ENCODE data around the gene CHN1.

CHN1 gene

GRCh38 chr2:175004980-175005732 lies at the start of gene CHN1:
Gene CHN1 (minus strand): TSS chr2:175005381. CDS start chr2:175004912, 469 bp downstream.
- DNase-seq = peak; percentile 70

- no peak for DNase-seq
These were observed 49.2 kb upstream of the CHN1 start for GRCh38 chr2:175054340-175054739.

- no peak for DNase-seq
These were observed 44.5 kb upstream of the CHN1 start for GRCh38 chr2:175049661-175050060.

GRCh38 chr2:175048275-175048674 lies 43.1 kb upstream of the CHN1 start:
- no peak for DNase-seq

GRCh38 chr2:175039490-175039889 lies 34.3 kb upstream of the CHN1 start:
- no peak for DNase-seq

GRCh38 chr2:175039031-175039430 lies 33.9 kb upstream of the CHN1 start:
- no peak for DNase-seq

- no peak for DNase-seq
These were observed 32.8 kb upstream of the CHN1 start for GRCh38 chr2:175037941-175038340.

- DNase-seq = no peak
These were observed 31.4 kb upstream of the CHN1 start for GRCh38 chr2:175036582-175037018.

GRCh38 chr2:175035806-175036205 lies 30.6 kb upstream of the CHN1 start:
- no peak for DNase-seq

- DNase-seq = no peak
These were observed 29.5 kb upstream of the CHN1 start for GRCh38 chr2:175034716-175035115.

- no peak for DNase-seq
These were observed 25.4 kb upstream of the CHN1 start for GRCh38 chr2:175030380-175031271.

GRCh38 chr2:175027755-175028154 lies 22.6 kb upstream of the CHN1 start:
- DNase-seq = no peak

GRCh38 chr2:175026385-175026784 lies 21.2 kb upstream of the CHN1 start:
- no peak for DNase-seq

- DNase-seq = no peak
These were observed 20.8 kb upstream of the CHN1 start for GRCh38 chr2:175025946-175026345.

- no peak for DNase-seq
These were observed 20.1 kb upstream of the CHN1 start for GRCh38 chr2:175025233-175025632.

- no peak for DNase-seq
These were observed 17.7 kb upstream of the CHN1 start for GRCh38 chr2:175022923-175023322.

- DNase-seq = no peak
These were observed 14.6 kb upstream of the CHN1 start for GRCh38 chr2:175019566-175020327.

- DNase-seq = no peak
These were observed 12.6 kb upstream of the CHN1 start for GRCh38 chr2:175017618-175018414.

GRCh38 chr2:175015340-175015739 lies 10.2 kb upstream of the CHN1 start:
- no peak for DNase-seq

- DNase-seq = no peak
These were observed 7.3 kb upstream of the CHN1 start for GRCh38 chr2:175012516-175012915.

GRCh38 chr2:175011505-175011904 lies 6.3 kb upstream of the CHN1 start:
- DNase-seq = no peak

GRCh38 chr2:175010848-175011254 lies 5.7 kb upstream of the CHN1 start:
- DNase-seq = no peak

Data from activated naive CD4-positive, alpha-beta T cell treated with Interleukin-2 at 50 U/mL for 16 hours (primary cell).